VCaP (cell line): ENCODE data around the gene POLR3H.

Experiments used
- H3K27ac ChIP-seq: fragments of 450-650 bp; 2 replicates; pipeline ENCODE4 v1.5.1; 2017
- CTCF ChIP-seq: fragments of 450-650 bp; conservative IDR thresholded peaks from 2 replicates; pipeline ENCODE4 v1.5.1; 2017; ENCODE audit warnings: mild to moderate bottlenecking, moderate library complexity

Gene POLR3H

DNA sequence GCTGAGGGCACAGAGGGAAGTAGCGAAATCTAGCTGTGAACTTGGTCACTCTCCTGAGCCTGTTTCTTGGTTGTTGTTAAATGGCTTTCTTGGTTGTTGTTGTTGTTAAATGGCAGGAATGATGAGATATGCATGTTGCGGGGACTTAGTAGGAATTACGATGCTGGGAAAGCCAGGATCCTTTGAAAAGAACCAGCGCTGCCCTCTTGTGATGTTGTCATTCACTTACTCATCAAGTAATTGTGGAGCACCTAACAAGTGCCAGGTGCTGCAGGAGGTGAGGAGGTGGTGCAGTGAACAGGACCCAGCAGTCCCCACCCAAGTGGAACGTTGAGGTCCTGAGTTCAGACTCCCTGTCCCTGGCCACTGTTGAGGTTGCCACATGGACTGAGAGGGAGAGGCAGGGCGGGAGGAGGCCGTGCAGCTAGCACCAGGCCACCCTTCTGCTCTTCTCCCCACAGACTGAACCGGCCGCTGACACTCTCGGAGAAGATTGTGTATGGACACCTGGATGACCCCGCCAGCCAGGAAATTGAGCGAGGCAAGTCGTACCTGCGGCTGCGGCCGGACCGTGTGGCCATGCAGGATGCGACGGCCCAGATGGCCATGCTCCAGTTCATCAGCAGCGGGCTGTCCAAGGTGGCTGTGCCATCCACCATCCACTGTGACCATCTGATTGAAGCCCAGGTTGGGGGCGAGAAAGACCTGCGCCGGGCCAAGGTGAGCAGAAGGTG lies 36.8 kb downstream of the POLR3H start:
- TF ChIP-seq CTCF = no peak
- no peak overlapping the region for H3K27ac ChIP-seq

DNA sequence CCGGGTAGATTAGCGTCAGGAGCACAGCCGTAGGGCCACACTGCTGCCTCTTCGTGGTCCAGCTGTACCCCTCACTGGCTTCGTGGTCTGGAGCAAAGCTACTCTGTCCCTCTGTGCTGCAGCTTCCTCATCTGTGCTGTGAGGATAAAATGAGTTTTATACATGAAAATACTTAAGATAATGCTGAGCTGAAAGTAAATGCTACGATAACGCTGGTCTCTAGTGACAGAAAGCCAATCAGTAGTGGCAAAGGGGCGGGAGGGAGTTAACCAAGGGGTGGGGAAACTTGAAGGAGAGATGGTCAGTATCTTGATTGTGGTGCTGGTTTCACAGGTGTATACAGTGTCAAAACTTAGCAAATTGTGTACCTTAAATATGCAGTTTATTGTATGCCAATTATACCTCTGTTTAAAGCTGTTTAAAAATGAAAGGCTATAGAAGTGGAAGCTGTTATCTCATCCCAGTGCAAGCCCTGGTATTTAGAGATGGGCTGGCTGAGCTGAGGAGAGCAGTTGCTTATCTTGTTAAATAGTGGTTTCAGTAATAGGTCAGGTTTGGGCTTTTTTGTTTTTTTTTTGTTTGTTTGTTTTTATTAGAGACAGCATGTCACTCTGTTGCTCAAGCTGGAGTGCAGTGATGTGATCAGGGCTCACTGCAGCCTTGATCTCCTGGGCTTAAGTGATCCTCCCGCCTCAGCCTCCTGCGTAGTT lies 38.6 kb downstream of the POLR3H start:
- TF ChIP-seq CTCF = no peak
- no peak overlapping the region for H3K27ac ChIP-seq

- no peak for TF ChIP-seq CTCF
- no peak overlapping the region for H3K27ac ChIP-seq
Measured at GRCh38 chr22:41504816-41505215, 39.5 kb downstream of the POLR3H start.

DNA sequence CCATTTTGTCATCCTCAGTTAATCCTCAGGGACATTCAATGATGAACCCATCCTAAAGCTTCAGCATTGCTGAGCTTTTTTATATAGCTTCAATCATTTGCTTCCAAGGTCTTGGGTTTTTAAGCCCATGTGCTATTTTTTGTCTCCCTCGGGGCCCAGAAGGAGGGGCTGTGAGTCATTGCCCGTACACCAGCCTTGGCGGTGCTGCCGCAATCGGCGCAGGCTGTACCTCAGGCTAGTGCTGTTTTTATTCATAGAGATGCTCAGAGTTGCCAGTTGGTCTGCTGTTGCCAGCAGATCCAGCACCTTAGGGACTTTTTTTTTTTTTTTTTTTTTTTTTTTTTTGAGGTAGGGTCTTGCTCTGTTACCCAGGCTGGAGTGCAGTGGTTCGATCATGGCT lies 39.9 kb downstream of the POLR3H start:
- no peak for TF ChIP-seq CTCF
- H3K27ac ChIP-seq = no peak overlapping the region

- peak; percentile 35 for TF ChIP-seq CTCF
- no peak overlapping the region for H3K27ac ChIP-seq
Measured at GRCh38 chr22:41501209-41501608, 43.1 kb downstream of the POLR3H start.

- no peak for TF ChIP-seq CTCF
- H3K27ac ChIP-seq = no peak overlapping the region
Measured at GRCh38 chr22:41500303-41500702, 44.0 kb downstream of the POLR3H start.

DNA sequence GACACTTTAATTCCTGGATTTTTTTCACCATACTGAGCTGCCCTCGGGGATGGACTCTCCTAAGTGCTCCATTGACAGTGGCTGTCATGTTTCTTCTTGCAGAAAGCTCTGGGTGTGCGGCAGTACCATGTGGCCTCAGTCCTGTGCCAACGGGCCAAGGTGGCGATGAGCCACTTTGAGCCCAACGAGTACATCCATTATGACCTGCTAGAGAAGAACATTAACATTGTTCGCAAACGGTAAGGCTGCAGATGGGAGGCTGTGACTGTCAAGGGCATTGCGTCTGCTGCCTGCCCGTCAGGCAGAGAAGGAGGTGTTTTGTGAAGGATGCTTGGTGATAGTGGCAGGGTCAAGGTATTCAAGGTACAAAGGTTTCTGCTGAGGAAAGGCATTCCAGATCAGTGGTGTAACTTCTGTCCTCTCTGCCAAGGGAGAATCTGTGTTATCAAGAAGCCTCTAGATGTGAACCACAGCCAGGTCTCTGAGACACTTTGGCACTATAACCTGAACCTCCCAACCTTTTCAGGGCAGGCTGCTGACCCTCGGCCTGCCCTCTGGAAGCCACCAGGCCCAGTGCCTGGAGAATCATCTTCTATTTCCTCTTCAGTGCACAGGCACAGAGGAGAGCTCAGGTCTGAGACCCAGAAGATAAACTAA lies 44.5 kb downstream of the POLR3H start:
- H3K27ac ChIP-seq = no peak overlapping the region
- no peak for TF ChIP-seq CTCF
